Cardiac muscle cell (in vitro differentiated cells and primary cell): ENCODE results near the gene RTP2. TPM values are rescaled to one million over a fixed set of nuclear protein-coding genes. Genes with fewer than 3 reads are reported as not detected.

Experiments used
- DNase-seq, 2 donors: peaks; one replicate each; pipeline versions ENCODE4 v3.0.0 to v3.0.0-alpha.2; 2010 to 2017; ENCODE audit warnings: low read depth in 1 of 2, low spot score in 1 of 2
- H3K27ac ChIP-seq: fragments of 200-600 bp; sonication (generic); 2 replicates; pipeline ENCODE4 v1.5.1; 2016
- H3K27me3 ChIP-seq: fragments of 200-600 bp; sonication (generic); 2 replicates; pipeline ENCODE4 v1.6.0; 2016; ENCODE audit warnings: control low read depth
- H3K36me3 ChIP-seq: fragments of 200-600 bp; sonication (generic); 2 replicates; pipeline ENCODE4 v1.5.1; 2016; ENCODE audit warnings: control low read depth
- H3K4me1 ChIP-seq: fragments of 200-600 bp; sonication (generic); 2 replicates; pipeline ENCODE4 v1.8.1; 2017; ENCODE audit warnings: low read depth, mild to moderate bottlenecking, mixed run types
- H3K4me3 ChIP-seq: fragments of 200-600 bp; sonication (generic); 2 replicates; pipeline ENCODE4 v1.5.1; 2016; ENCODE audit warnings: mild to moderate bottlenecking
- H3K9me3 ChIP-seq: fragments of 200-600 bp; sonication (generic); 2 replicates; pipeline ENCODE4 v1.5.1; 2017; ENCODE audit warnings: low read depth, mild to moderate bottlenecking, control low read depth
- polyA plus RNA-seq: library from polyadenylated mRNA; unstranded; fragments of >200 nt; fragmentation: Nextera tagmentation; extraction: Ambion mirVana; gene quantifications from 2 replicates; pipeline ENCODE4 v1.2.1, GENCODE V29; 2016
- total RNA-seq: library from RNA; depleted of rRNA; stranded (reverse); fragments of >200 nt; gene quantifications from 2 replicates; pipeline ENCODE4 v1.2.3, GENCODE V29; 2016
- TF ChIP-seq, protein P1 (sequence below): IDR thresholded peaks from 2 replicates; pipeline ENCODE4 v1.5.1; 2012; ENCODE audit warnings: low read depth, mild to moderate bottlenecking, low read length

Gene RTP2
- total and polyA plus RNA-seq, 2 experiments from 2014 or later = not detected

DNA sequence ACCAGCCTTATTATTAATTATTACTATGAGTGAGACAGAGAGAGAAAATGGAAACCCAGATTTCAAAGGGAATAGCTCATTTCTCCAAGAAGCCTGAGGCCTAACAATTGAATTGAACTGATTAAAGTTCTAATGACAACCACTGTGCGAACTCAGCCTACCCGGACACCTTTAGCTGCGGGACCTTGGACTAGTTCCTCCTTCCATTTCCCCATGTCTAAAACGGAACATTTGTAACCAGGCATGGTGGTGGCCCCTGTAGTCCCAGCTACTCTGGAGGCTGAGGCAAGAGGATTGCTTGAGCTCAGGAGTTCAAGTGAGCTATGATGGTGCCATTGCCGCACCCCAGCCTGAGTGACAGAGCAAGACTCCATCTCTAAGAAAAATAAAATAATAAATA is 16.4 kb upstream of the RTP2 start:
- DNase-seq = no peak
- Histone ChIP-seq H3K9me3 (no peaks in the 10 kb centered on the region), H3K27me3 (no peaks in the 10 kb centered on the region), H3K36me3 (no peaks in the 10 kb centered on the region), H3K4me1 (no peaks in the 10 kb centered on the region), H3K4me3 (no peak overlapping the region), H3K27ac (no peak overlapping the region)
- TF ChIP-seq, protein P1, sequence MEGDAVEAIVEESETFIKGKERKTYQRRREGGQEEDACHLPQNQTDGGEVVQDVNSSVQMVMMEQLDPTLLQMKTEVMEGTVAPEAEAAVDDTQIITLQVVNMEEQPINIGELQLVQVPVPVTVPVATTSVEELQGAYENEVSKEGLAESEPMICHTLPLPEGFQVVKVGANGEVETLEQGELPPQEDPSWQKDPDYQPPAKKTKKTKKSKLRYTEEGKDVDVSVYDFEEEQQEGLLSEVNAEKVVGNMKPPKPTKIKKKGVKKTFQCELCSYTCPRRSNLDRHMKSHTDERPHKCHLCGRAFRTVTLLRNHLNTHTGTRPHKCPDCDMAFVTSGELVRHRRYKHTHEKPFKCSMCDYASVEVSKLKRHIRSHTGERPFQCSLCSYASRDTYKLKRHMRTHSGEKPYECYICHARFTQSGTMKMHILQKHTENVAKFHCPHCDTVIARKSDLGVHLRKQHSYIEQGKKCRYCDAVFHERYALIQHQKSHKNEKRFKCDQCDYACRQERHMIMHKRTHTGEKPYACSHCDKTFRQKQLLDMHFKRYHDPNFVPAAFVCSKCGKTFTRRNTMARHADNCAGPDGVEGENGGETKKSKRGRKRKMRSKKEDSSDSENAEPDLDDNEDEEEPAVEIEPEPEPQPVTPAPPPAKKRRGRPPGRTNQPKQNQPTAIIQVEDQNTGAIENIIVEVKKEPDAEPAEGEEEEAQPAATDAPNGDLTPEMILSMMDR = no peak

DNA sequence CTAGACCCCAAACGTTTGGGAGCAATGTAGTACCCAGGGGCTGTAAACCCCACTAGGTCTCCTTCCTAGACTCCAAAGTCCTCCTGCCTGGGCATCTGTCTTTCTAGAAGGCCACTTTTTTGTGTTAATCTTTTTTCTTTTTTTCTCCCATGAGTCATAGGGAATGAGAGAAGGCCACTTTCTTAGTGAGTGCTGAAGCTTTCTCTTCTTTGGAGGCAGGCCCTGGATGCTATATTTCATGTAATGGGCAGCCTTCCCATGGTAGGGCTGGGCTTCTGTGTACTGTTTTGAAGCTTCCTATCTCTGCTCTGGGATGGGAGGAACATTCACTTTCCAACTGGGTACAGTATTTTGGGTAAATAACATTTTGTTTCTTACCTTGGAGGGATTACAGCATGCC is 15.2 kb upstream of the RTP2 start:
- H3K27me3 ChIP-seq = no peaks in the 10 kb centered on the region
- TF ChIP-seq, protein P1 = no peak
- no peaks in the 10 kb centered on the region for H3K9me3 ChIP-seq
- H3K4me3 ChIP-seq = no peak overlapping the region
- no peaks in the 10 kb centered on the region for H3K4me1 ChIP-seq
- DNase-seq = peak in 1 of 2 donors; percentile 30
- no peaks in the 10 kb centered on the region for H3K36me3 ChIP-seq
- no peak overlapping the region for H3K27ac ChIP-seq

DNA sequence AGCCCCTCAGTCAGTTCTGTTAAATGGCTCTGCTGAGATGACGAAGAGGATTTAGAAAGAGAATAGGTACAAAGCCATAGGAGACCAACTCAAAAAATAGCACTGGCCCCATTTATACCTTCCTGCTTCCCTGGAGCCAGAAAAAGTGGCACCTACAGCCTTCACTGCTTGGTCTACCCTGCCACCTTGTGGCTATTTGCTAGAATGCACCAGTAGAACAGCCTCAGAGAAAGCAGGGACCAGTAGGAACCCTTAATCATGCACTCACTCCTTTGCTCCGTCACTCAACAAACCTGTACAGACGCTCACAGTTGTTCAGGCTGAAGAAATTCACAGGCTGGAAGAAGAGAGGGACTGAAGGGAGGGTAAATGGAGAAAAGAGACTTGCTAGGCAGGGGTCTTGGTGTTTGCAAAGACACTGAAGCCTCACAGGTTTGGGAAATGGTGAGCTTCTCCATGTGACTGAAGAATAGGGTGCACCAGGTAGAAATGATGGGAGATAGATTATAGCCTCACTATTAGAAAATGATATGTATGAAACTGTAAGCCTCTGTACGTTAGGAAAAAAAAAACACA is 12.1 kb upstream of the RTP2 start:
- H3K9me3 ChIP-seq = no peaks in the 10 kb centered on the region
- no peaks in the 10 kb centered on the region for H3K36me3 ChIP-seq
- TF ChIP-seq, protein P1 = peak; percentile 94
- no peaks in the 10 kb centered on the region for H3K4me1 ChIP-seq
- no peak overlapping the region for H3K27ac ChIP-seq
- no peak overlapping the region for H3K4me3 ChIP-seq
- no peaks in the 10 kb centered on the region for H3K27me3 ChIP-seq
- peak; percentile 79 to 81 for DNase-seq

DNA sequence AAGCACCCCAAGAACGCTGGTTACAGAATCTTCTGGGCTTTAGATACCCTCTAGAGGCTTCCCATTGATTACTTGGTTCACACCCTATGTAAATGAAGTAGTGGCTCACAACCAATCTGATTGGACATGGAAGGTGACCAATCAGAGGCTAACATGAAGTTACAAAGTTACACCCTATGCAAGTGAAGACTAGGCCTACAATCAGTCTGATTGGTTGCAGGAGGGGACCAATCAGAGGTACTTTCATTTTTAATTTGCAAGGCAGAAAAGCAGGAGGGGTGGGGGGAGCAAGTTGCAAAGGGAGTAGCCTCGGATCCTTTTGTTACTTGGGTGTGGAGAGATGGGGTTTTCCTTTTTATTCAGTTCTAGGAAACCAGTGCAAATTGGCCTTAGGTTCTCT is 11.1 kb upstream of the RTP2 start:
- Histone ChIP-seq H3K27ac (no peak overlapping the region), H3K36me3 (no peaks in the 10 kb centered on the region), H3K4me3 (no peak overlapping the region), H3K9me3 (no peaks in the 10 kb centered on the region), H3K4me1 (no peaks in the 10 kb centered on the region), H3K27me3 (no peaks in the 10 kb centered on the region)
- peak in 1 of 2 donors; percentile 44 for DNase-seq
- TF ChIP-seq, protein P1 = no peak

DNA sequence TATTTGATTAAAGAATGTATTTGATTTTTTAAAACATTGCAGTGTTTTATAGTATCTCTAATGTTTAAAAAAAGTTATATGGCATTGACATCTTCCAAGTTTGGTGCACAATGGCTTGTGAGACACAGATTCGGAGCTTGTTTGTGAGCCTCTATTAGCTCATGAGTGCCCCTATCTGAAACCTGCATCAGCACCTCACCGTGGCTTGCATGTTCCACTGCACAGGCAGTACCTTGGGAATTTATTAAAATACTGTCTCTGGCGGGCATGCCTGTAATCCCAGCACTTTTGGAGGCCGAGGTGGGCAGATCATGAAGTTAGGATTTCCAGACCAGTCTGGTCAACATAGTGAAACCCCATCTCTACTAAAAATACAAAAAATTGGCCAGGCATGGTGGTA is 6.8 kb upstream of the RTP2 start:
- H3K9me3 ChIP-seq = no peaks in the 10 kb centered on the region
- DNase-seq = peak in 1 of 2 donors; percentile 12
- no peaks in the 10 kb centered on the region for H3K4me1 ChIP-seq
- no peak overlapping the region for H3K4me3 ChIP-seq
- H3K36me3 ChIP-seq = no peaks in the 10 kb centered on the region
- TF ChIP-seq, protein P1 = no peak
- no peaks in the 10 kb centered on the region for H3K27me3 ChIP-seq
- no peak overlapping the region for H3K27ac ChIP-seq
